Measurements from ENCODE around the gene ZNF787. TPM values are rescaled to one million over a fixed set of nuclear protein-coding genes. Genes with fewer than 3 reads are reported as not detected.
"Not testable (repeated sequence)": the region's sequence is repeated elsewhere in the genome, so short reads cannot be mapped to it uniquely, and the experiment has no call there.

The ZNF787 gene
- total RNA-seq, 3 donors from 2014 or later, result 49.1 to 61.2 (median 56.1) TPM

DNA sequence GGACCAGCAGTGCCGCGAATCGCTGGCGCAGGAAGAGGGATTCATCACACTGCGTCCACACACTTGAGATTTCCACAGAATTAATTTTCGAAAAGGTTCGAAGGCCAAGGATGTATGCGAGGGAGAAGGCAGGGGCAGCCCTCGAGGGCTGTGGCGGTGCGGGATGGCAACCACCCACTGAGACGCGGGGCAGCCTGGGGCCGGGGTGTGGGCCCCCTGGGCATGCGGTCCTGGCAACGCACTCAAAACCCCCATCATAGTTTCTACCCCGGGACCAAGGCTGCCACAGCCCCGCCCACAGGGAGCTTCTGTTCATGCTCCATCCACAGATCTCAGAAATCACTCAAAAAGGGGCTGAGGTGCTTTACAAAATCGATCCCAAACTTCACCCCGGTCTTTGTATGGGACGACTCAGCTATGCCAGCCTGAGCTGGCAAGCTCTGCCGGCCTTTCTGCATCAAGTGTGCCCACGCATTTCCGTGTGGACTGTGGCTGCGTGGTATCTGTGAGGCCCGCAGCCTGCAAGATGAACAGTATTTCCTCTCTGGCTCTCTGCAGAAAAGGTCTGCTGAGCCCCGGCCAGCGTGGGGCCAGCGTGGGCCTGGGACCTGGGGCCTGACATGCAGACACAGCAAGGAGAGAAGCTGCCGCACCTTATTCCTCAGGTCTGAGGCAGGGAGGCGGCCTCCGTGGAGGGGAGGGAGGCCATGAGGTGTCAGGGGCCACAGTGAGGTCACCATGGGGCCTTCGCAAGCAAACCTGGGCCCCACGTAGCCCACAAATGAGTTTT lies 19.2 kb downstream of the ZNF787 start:
- no peaks in the 10 kb centered on the region for H3K9me3 ChIP-seq
- ATAC-seq, result no peak
- TF ChIP-seq CTCF (IDR thresholded peaks at IDR 0.05), result no peak
- no peak overlapping the region for H3K4me3 ChIP-seq
- H3K36me3 ChIP-seq (ENCODE audit: low read depth), result peaks cover 6% of the 10 kb centered on the region
- DNase-seq, result peak in 1 of 3 donors; percentile 37
- peaks cover 5% of the 10 kb centered on the region for H3K4me1 ChIP-seq (ENCODE audit: low read depth)
- intact Hi-C loops (cut with DNase I, micrococcal nuclease), result no loop called here

- TF ChIP-seq CTCF (IDR thresholded peaks at IDR 0.05), result no peak
- intact Hi-C loops (cut with DNase I, micrococcal nuclease), result no loop called here
Measured at GRCh38 chr19:56101095-56101494, 20.0 kb downstream of the ZNF787 start.

DNA sequence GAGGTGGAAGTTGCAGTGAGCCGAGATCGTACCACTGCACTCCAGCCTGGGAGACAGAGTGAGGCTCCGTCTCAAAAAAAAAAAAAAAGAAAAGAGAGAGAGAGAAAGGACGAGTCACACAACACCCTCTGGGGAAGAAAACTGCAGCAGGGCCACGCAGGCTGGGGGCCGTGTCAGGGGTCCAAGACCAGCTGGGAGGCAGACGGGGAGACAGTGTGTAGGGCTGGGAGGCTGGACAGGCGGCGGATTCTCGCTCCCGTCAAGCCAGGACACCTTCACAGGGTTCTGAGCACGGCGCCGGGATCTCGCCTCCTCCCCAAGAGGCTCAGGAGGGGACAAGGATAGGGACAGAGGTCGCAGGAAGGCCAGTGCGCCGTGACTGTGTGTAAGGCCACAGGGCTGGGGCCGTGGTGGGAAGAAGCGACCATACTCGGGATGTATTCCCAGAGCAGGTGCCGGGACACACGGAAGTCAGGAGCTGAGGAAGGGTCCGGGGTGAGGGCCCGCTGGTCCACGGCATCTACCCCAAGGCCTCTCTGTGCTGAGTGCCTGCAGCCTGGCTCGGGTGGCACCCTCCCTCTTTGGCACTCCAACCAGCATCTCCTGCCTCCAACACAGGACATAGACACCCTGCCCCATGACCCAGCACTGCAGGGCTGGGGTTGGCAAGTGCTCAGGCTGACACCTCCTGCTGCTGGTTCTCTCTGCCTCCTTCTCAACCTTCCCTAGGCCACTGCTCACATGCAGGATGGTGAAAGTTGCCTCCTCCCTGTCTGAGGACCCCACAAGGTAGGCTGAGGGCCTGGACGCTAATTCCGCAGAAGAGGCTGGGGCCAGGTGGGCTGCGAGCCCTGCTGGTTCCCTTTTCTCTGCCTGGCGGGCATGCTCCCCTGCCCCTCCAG lies 21.2 kb downstream of the ZNF787 start:
- DNase-seq (peak in 1 of 3 donors; percentile 52), ATAC-seq (no peak)
- Histone ChIP-seq H3K36me3 (ENCODE audit: low read depth) (peaks cover 6% of the 10 kb centered on the region), H3K4me3 (no peak overlapping the region), H3K4me1 (ENCODE audit: low read depth) (no peaks in the 10 kb centered on the region), H3K9me3 (no peaks in the 10 kb centered on the region)
- intact Hi-C loops (cut with DNase I, micrococcal nuclease), result no loop called here
- no peak for TF ChIP-seq CTCF (IDR thresholded peaks at IDR 0.05)

More at GRCh38 chr19:56101095-56101494, 20.0 kb downstream of the ZNF787 start:
- Histone ChIP-seq H3K36me3 (ENCODE audit: low read depth) (peaks cover 6% of the 10 kb centered on the region), H3K4me1 (ENCODE audit: low read depth) (peaks cover 5% of the 10 kb centered on the region), H3K4me3 (no peak overlapping the region), H3K9me3 (no peaks in the 10 kb centered on the region)
- ATAC-seq (no peak), DNase-seq (peak in 1 of 3 donors; percentile 38)

DNA sequence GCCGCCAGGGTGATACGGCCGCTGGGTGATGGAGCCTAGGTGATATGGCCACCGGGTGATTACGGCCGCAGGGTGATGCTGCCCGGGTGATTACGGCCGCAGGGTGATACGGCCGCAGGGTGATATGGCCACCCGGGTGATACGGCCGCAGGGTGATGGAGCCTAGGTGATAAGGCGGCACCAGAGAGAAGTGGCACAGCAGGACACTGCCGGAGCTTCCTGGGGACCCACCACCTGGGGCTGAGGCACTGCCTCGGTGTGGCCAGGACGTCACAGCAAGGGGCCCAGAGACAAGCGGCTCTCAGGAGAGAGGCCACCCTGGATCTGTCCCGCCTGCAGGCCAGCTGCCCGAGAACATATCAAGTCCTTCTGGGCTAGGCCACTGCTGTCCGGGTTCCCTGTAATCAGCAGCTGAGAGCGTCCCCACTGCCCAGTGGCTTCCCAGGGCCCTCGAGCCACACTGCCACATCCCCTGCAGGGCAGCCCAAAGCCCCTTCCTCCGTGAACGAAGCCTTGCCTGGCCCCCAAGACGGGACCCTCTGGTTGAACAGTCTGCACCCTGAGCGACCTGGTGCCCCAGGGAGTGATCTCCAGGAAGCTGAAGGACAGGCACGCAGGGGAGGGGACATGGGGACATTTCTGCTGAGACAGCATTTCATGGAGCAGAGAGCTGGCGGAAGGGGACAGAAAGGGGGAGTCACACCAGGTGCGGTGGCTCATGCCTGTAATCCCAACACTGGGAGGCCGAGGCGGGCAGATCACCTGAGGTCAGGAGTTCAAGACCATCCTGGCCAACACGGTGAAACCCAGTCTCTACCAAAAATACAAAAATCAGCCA lies 22.1 kb downstream of the ZNF787 start:
- Histone ChIP-seq H3K4me3 (no peak overlapping the region), H3K4me1 (ENCODE audit: low read depth) (no peaks in the 10 kb centered on the region), H3K9me3 (no peaks in the 10 kb centered on the region), H3K36me3 (ENCODE audit: low read depth) (peaks cover 6% of the 10 kb centered on the region)
- no peak for ATAC-seq
- DNase-seq, result peak in 1 of 3 donors; percentile 49
- intact Hi-C loops (cut with DNase I, micrococcal nuclease), result no loop called here
- no peak for TF ChIP-seq CTCF (IDR thresholded peaks at IDR 0.05)

- intact Hi-C loops (cut with DNase I, micrococcal nuclease); H3K36me3 ChIP-seq (ENCODE audit: low read depth); H3K4me3 ChIP-seq; DNase-seq; H3K4me1 ChIP-seq (ENCODE audit: low read depth); H3K9me3 ChIP-seq; ATAC-seq: not testable (repeated sequence)
Measured at GRCh38 chr19:56098237-56098636, 22.9 kb downstream of the ZNF787 start.

All from mucosa of descending colon (tissue), 3 donors.